ENCODE measurements around the gene AKAP3. TPM values are rescaled to one million over a fixed set of nuclear protein-coding genes. Genes with fewer than 3 reads are reported as not detected.

AKAP3 gene
- total and polyA plus RNA-seq, 2 of the 8 experiments (the other 6 are each of a cell fraction or from before 2014, with no cell fraction given), result 0.54 to 1.0 TPM

DNA sequence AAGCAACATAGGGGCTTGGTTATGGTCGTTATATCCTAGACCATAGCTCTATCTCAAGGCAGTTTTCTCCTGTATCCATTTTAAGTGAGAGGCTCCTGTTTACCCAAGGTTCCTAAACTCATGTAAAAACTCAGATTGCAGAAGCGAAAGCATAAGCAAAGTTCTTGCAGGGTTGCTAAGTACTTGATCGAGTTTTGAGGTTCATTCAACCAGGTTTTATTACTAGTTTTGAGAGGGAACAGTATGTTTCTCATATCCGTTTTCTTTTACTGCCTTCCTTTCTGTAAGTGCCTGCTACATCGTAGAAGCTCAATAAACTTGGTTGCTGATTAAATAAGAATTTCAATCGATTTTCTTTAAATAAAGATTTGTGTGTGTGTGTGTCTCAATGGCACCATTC lies 5.1 kb downstream of the AKAP3 start (continued):
- TF ChIP-seq CTBP2 (IDR thresholded peaks at IDR 0.05; ENCODE audit: borderline replicate concordance, insufficient read depth, insufficient read length, low read length), result no peak
